Mesenchymal stem cell (in vitro differentiated cells and primary cell): ENCODE measurements around the gene HOXA13. TPM values are rescaled to one million over a fixed set of nuclear protein-coding genes. Genes with fewer than 3 reads are reported as not detected.
A peak's percentile ranks its signal among the peaks of the same experiment; 100 is the strongest.

Experiments used
- DNase-seq: peaks from one replicate; pipeline ENCODE4 v3.0.0-alpha.2; 2013
- H2AFZ ChIP-seq: one replicate; pipeline ENCODE4 v1.6.1; 2013; ENCODE audit warnings: low read depth, mild to moderate bottlenecking, control low read depth, inconsistent platforms, low read length, moderate library complexity
- H2AK5ac ChIP-seq: 2 replicates; pipeline ENCODE4 v1.6.1; 2013; ENCODE audit warnings: low read length, moderate library complexity, mild to moderate bottlenecking, inconsistent platforms; ENCODE audit not compliant: severe bottlenecking
- H2BK120ac ChIP-seq: one replicate; pipeline ENCODE4 v1.6.1; 2013; ENCODE audit warnings: low read depth, mild to moderate bottlenecking, inconsistent platforms, low read length, moderate library complexity
- H2BK12ac ChIP-seq, 2 experiments: one replicate each; pipeline ENCODE4 v1.6.1; 2013; ENCODE audit warnings: inconsistent platforms in 2 of 2, low read length in 2 of 2, mild to moderate bottlenecking in 2 of 2, moderate library complexity in 2 of 2, control low read depth in 1 of 2
- H2BK15ac ChIP-seq: one replicate; pipeline ENCODE4 v1.6.1; 2013; ENCODE audit warnings: mild to moderate bottlenecking, low read depth, inconsistent platforms; ENCODE audit not compliant: poor library complexity, severe bottlenecking
- H2BK5ac ChIP-seq: 2 replicates; pipeline ENCODE4 v1.6.1; 2013; ENCODE audit warnings: low read depth, mild to moderate bottlenecking, low read length, control low read depth, inconsistent platforms; ENCODE audit not compliant: poor library complexity, severe bottlenecking
- H3K14ac ChIP-seq, 2 experiments: one replicate each; pipeline ENCODE4 v1.6.1; 2013; ENCODE audit warnings: inconsistent platforms in 2 of 2, low read length in 2 of 2, control low read depth in 1 of 2, mild to moderate bottlenecking in 1 of 2, moderate library complexity in 1 of 2
- H3K18ac ChIP-seq, 2 experiments: one replicate each; pipeline ENCODE4 v1.6.1; 2013; ENCODE audit warnings: inconsistent platforms in 2 of 2, low read length in 2 of 2, control low read depth in 1 of 2, low read depth in 1 of 2, mild to moderate bottlenecking in 1 of 2
- H3K23ac ChIP-seq, 2 experiments: one replicate each; pipeline ENCODE4 v1.6.1; 2013; ENCODE audit warnings: inconsistent platforms in 2 of 2, low read length in 2 of 2, mild to moderate bottlenecking in 2 of 2, moderate library complexity in 2 of 2, control low read depth in 1 of 2
- H3K27ac ChIP-seq: 2 replicates; pipeline ENCODE4 v1.5.1; 2013; ENCODE audit warnings: mild to moderate bottlenecking, moderate library complexity, low read length, control low read depth, inconsistent platforms; ENCODE audit not compliant: poor library complexity, severe bottlenecking
- H3K27me3 ChIP-seq, 2 experiments: 2 replicates each; pipeline versions ENCODE4 v1.6.1 to v1.7.0; 2013; ENCODE audit warnings: low read length in 2 of 2, mild to moderate bottlenecking in 2 of 2, moderate library complexity in 2 of 2, control low read depth in 1 of 2, inconsistent platforms in 1 of 2; ENCODE audit not compliant: control insufficient read depth in 1 of 2, insufficient read depth in 1 of 2
- H3K36me3 ChIP-seq, 2 experiments: 2 replicates each; pipeline versions ENCODE4 v1.6.1 to v1.7.0; 2013; ENCODE audit warnings: low read length in 2 of 2, control low read depth in 1 of 2, inconsistent platforms in 1 of 2, low read depth in 1 of 2, mild to moderate bottlenecking in 1 of 2; ENCODE audit not compliant: insufficient read depth in 2 of 2, control insufficient read depth in 1 of 2
- H3K4ac ChIP-seq, 2 experiments: one replicate each; pipeline ENCODE4 v1.6.1; 2013; ENCODE audit warnings: inconsistent platforms in 2 of 2, low read length in 2 of 2, mild to moderate bottlenecking in 2 of 2, moderate library complexity in 2 of 2, control low read depth in 1 of 2, low read depth in 1 of 2
- H3K4me1 ChIP-seq: 2 replicates; pipeline ENCODE4 v1.6.1; 2013; ENCODE audit warnings: low read depth, low read length, control low read depth; ENCODE audit not compliant: control insufficient read depth, insufficient read depth
- H3K4me2 ChIP-seq: 2 replicates; pipeline ENCODE4 v1.6.1; 2013; ENCODE audit warnings: low read length, mild to moderate bottlenecking, inconsistent platforms; ENCODE audit not compliant: poor library complexity, severe bottlenecking
- H3K4me3 ChIP-seq, 2 experiments: 2 replicates each; pipeline versions ENCODE4 v1.5.1 to v1.7.0; 2013; ENCODE audit warnings: low read length in 2 of 2, mild to moderate bottlenecking in 2 of 2, control low read depth in 1 of 2, low read depth in 1 of 2; ENCODE audit not compliant: insufficient read depth in 1 of 2
- H3K79me1 ChIP-seq: replicated peaks from 2 replicates; pipeline ENCODE4 v1.6.1; 2013; ENCODE audit warnings: mild to moderate bottlenecking, control low read depth, low read length, inconsistent platforms; ENCODE audit not compliant: poor library complexity, severe bottlenecking
- H3K9ac ChIP-seq: 2 replicates; pipeline ENCODE4 v1.7.0; 2013; ENCODE audit warnings: mild to moderate bottlenecking, low read length, moderate library complexity
- H3K9me3 ChIP-seq: 2 replicates; pipeline ENCODE4 v1.7.0; 2013; ENCODE audit warnings: mild to moderate bottlenecking, low read length; ENCODE audit not compliant: control insufficient read depth
- H4K8ac ChIP-seq: one replicate; pipeline ENCODE4 v1.6.1; 2013; ENCODE audit warnings: inconsistent platforms, mild to moderate bottlenecking, low read length, moderate library complexity
- H4K91ac ChIP-seq: one replicate; pipeline ENCODE4 v1.6.1; 2013; ENCODE audit warnings: mild to moderate bottlenecking, low read length, inconsistent platforms
- WGBS: methylation state at CpG from one replicate; pipeline ENCODE4 v1.1.7; 2013; ENCODE audit warnings: mixed read lengths; 5-methylcytosine and 5-hydroxymethylcytosine counted together
- polyA plus RNA-seq, 2 experiments: library from polyadenylated mRNA; stranded (reverse); fragments of 200-250 nt; gene quantifications; one replicate each; pipeline ENCODE4 v1.2.3, GENCODE V29; 2013

Gene HOXA13
- polyA plus RNA-seq (2013, experiment 1 of 2) = not detected
- not detected for polyA plus RNA-seq (2013, experiment 2 of 2)

DNA sequence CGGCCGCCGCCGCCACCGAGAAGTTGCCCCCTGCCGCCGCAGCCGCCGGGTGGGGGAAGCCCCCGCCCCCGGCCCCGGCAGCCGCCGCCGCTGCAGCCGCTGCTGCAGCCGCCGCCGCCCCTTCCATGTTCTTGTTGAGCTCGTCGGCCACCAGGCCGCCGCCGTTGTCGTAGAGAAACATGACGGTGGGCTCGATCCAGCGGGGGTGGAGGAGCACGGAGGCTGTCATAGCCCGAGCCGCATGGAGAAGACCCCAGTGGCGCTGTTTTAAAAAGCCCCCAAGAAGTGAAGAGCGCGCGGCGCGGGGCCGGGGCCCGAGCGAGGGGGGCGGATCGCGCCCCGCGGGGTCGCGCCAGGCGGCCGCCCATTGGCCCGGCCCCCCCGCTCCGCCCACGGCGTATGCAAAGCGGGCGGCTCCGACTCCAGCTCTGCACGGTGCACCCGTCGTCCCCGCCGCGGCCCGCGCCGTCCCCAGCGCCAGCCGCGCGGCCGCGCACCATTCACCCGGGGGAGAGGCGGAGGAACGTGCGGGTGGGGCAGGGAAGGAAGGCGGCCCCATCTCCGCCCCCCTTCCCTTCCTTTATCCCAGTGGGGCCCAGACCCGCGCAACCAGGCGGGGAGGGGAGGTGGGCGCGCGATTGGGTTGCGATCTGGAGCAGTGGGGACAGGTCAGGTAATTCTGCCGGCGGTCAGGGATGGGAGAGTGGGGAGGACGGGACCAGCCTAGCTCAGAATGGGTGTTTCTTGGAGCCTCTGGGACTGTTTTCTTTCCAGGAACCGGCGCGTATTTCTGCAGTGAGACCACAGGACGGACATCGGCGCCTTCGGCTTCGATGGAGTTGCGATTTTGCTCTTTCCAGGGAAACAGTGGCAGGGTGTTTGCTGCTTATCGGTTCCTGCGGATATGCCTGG lies at the start of gene HOXA13:
Gene HOXA13, minus strand, starts transcription at position 243 of the 912 bp plus-strand sequence. Its CDS starts 14 bp downstream, at position 229.
- under 1% methylated on average over 59 of the region's 99 CpGs for WGBS
- no peak within 1 kb of the TSS for H2BK5ac ChIP-seq
- no peak within 1 kb of the TSS for H3K18ac ChIP-seq
- H2BK15ac ChIP-seq = no peak within 1 kb of the TSS
- H3K23ac ChIP-seq = no peak within 1 kb of the TSS
- peak within 1 kb of the TSS; percentile 47 to 75 for H3K4me3 ChIP-seq
- H3K4ac ChIP-seq = no peak within 1 kb of the TSS
- peak within 1 kb of the TSS; percentile 68 for H3K4me2 ChIP-seq
- DNase-seq = peak; percentile 8
- no peak within 1 kb of the TSS for H2BK12ac ChIP-seq
- no peaks in the 10 kb centered on the region for H3K9me3 ChIP-seq
- H4K91ac ChIP-seq = no peak within 1 kb of the TSS
- H2AFZ ChIP-seq = peak within 1 kb of the TSS; percentile 52
- H3K36me3 ChIP-seq = no peaks in the 10 kb centered on the region
- no peak within 1 kb of the TSS for H3K9ac ChIP-seq
- no peaks in the 10 kb centered on the region for H3K79me1 ChIP-seq
- no peak within 1 kb of the TSS for H3K14ac ChIP-seq
- H2BK120ac ChIP-seq = no peak within 1 kb of the TSS
- peaks cover 28% of the 10 kb centered on the region for H3K4me1 ChIP-seq
- peaks cover 79 to 89% of the 10 kb centered on the region in 2 experiments for H3K27me3 ChIP-seq
- no peak within 1 kb of the TSS for H3K27ac ChIP-seq
- no peak within 1 kb of the TSS for H2AK5ac ChIP-seq
- no peak within 1 kb of the TSS for H4K8ac ChIP-seq

DNA sequence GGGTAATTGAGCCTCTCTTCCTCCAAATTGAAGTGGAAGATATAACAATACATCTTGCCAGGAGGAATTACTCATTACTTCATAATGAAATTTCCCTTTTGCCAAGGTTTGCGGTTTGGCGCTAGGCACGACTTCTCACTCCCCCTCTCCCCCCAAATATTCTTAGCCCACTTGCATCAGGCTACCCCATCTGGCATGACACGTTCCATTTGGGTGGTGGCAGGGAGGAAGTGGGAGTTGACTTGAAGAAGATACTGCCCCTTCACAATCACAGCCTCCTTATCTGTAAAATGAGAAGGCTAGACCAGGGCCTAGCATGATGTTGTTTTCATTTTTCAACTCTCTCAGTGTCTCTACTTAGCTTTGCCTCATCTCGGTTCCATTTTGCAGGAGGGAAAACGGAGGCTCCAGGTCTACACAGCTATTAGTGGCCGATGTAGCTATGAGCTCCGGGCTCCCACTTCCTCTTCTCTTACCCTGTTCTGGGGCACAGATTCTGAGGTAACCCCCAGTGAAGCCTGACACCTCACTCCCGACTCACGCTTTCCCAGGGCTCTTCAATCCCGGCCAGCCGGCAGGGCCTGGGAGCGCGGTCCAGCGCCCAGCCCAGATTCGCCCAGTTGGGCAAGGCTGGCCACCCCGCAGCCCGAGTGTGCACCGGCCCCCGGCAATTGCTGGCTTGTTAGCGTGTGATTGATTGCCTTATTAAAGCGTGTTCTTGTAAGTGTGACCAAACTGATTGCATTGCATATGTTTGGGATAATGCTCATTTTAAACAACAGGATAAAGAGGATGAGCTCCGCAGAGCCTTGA lies 49.2 kb upstream of the HOXA13 start:
- Histone ChIP-seq H3K27ac (no peak overlapping the region), H4K91ac (no peak overlapping the region), H2AK5ac (no peak overlapping the region), H3K27me3 (peaks cover 94 to 95% of the 10 kb centered on the region in 2 experiments), H2BK120ac (no peak overlapping the region), H2BK15ac (no peak overlapping the region), H3K9me3 (no peaks in the 10 kb centered on the region), H3K14ac (no peak overlapping the region), H3K4me2 (no peak overlapping the region), H3K18ac (no peak overlapping the region), H2BK5ac (no peak overlapping the region), H3K4me1 (peaks cover 8% of the 10 kb centered on the region), H3K4ac (no peak overlapping the region), H3K36me3 (no peaks in the 10 kb centered on the region), H3K79me1 (no peaks in the 10 kb centered on the region), H3K23ac (no peak overlapping the region), H3K4me3 (no peak overlapping the region), H3K9ac (no peak overlapping the region), H2BK12ac (no peak overlapping the region), H4K8ac (no peak overlapping the region), H2AFZ (no peak overlapping the region)
- no peak for DNase-seq
- WGBS = 45% methylated on average over 19 of the region's 23 CpGs

DNA sequence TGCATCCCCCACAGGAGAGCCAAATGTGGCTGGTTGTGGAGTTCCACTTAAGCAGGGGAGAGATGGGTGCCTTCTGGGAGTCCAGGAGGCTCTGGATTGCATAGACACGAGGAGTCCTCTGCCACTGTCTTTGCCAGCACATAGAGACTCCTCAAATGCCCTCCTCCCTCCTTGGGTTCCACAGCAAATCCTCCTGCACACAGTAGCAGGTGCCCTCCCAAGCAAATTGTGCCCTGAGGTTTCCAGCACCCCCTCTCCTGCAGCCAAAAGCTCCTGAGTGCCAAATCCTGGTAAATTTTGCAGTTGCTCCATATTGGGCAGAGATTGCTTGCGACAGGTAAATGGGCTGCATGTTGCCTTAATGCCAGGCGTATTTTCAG lies 48.5 kb upstream of the HOXA13 start:
- Histone ChIP-seq H3K23ac (no peak overlapping the region), H3K14ac (no peak overlapping the region)
- WGBS = 77% methylated on average over 3 of the region's 3 CpGs

More for the DNA sequence above, 48.5 kb upstream of the HOXA13 start:
- H2BK120ac ChIP-seq = no peak overlapping the region
- H3K27ac ChIP-seq = no peak overlapping the region
- no peaks in the 10 kb centered on the region for H3K79me1 ChIP-seq
- no peak overlapping the region for H4K8ac ChIP-seq
- no peak overlapping the region for H3K4me2 ChIP-seq
- peaks cover 97 to 100% of the 10 kb centered on the region in 2 experiments for H3K27me3 ChIP-seq
- no peak overlapping the region for H2BK15ac ChIP-seq
- no peak overlapping the region for H3K18ac ChIP-seq
- H3K36me3 ChIP-seq = no peaks in the 10 kb centered on the region
- H4K91ac ChIP-seq = no peak overlapping the region
- no peak overlapping the region for H2AK5ac ChIP-seq
- H2BK12ac ChIP-seq = no peak overlapping the region
- no peaks in the 10 kb centered on the region for H3K9me3 ChIP-seq
- H3K4me3 ChIP-seq = no peak overlapping the region
- no peak for DNase-seq
- peaks cover 12% of the 10 kb centered on the region for H3K4me1 ChIP-seq
- H3K9ac ChIP-seq = no peak overlapping the region
- no peak overlapping the region for H2BK5ac ChIP-seq
- H3K4ac ChIP-seq = no peak overlapping the region
- no peak overlapping the region for H2AFZ ChIP-seq
